HepG2 (cell line): ENCODE results near the gene TAS1R1. TPM values are rescaled to one million over a fixed set of nuclear protein-coding genes. Genes with fewer than 3 reads are reported as not detected.

ENCODE experiments used
- CBX1 ChIP-seq: IDR thresholded peaks from one replicate; pipeline ENCODE4 v1.6.1; 2016; ENCODE audit warnings: antibody characterized with exemption, low read depth
- GFI1 ChIP-seq: sonication (generic); formaldehyde crosslinking; IDR thresholded peaks from 2 replicates; pipeline ENCODE4 v1.5.0; 2020; ENCODE audit warnings: missing genetic modification reagents, mild to moderate bottlenecking, borderline replicate concordance
- HNRNPLL ChIP-seq: fragments of 200-400 bp; formaldehyde crosslinking; IDR thresholded peaks from 2 replicates; pipeline ENCODE4 v1.6.1; 2017; ENCODE audit warnings: mild to moderate bottlenecking, low read depth, low read length; ENCODE audit not compliant: poor library complexity, severe bottlenecking
- KMT2A ChIP-seq: sonication (generic); formaldehyde crosslinking; IDR thresholded peaks from 2 replicates; pipeline ENCODE4 v1.4.0; 2020; ENCODE audit warnings: missing genetic modification reagents
- MYC ChIP-seq: sonication (generic); formaldehyde crosslinking; IDR thresholded peaks from 2 replicates; pipeline ENCODE4 v1.9.0; 2021; ENCODE audit warnings: missing genetic modification reagents, borderline replicate concordance
- PPARG ChIP-seq: conservative IDR thresholded peaks from 2 replicates; pipeline ENCODE4 v1.6.1; 2016; ENCODE audit warnings: missing biosample characterization, missing genetic modification reagents
- REXO4 ChIP-seq: sonication (generic); formaldehyde crosslinking; IDR thresholded peaks from 2 replicates; pipeline ENCODE4 v1.8.0; 2022; ENCODE audit warnings: missing genetic modification reagents, mild to moderate bottlenecking, borderline replicate concordance
- RFXANK ChIP-seq: IDR thresholded peaks from 2 replicates; pipeline ENCODE4 v1.6.1; 2016
- RXRA ChIP-seq: sonication (generic); formaldehyde crosslinking; IDR thresholded peaks from 2 replicates; pipeline ENCODE4 v1.5.1; 2020; ENCODE audit warnings: missing genetic modification reagents
- TMF1 ChIP-seq: sonication (generic); formaldehyde crosslinking; IDR thresholded peaks from 2 replicates; pipeline ENCODE4 v1.8.1; 2022; ENCODE audit warnings: low read depth, missing genetic modification reagents
- ZFP36L1 ChIP-seq: sonication (generic); formaldehyde crosslinking; IDR thresholded peaks from 2 replicates; pipeline ENCODE4 v1.8.0; 2022; ENCODE audit warnings: mild to moderate bottlenecking, missing genetic modification reagents, moderate library complexity
- ZNF24 ChIP-seq: fragments of 450-650 bp; IDR thresholded peaks from 2 replicates; pipeline ENCODE4 v1.6.1; 2017; ENCODE audit warnings: antibody characterized with exemption, mild to moderate bottlenecking
- ZNF296 ChIP-seq: sonication (generic); formaldehyde crosslinking; conservative IDR thresholded peaks from 2 replicates; pipeline ENCODE4 v1.5.0; 2020; ENCODE audit warnings: mild to moderate bottlenecking, missing genetic modification reagents
- ZNF335 ChIP-seq: sonication (generic); formaldehyde crosslinking; IDR thresholded peaks from 2 replicates; pipeline ENCODE4 v1.4.0; 2020; ENCODE audit warnings: missing genetic modification reagents
- ZNF773 ChIP-seq: sonication (generic); formaldehyde crosslinking; IDR thresholded peaks from 2 replicates; pipeline ENCODE4 v1.4.0; 2020; ENCODE audit warnings: missing genetic modification reagents, borderline replicate concordance
- polyA plus RNA-seq, 8 experiments: library from polyadenylated mRNA; depleted of rRNA in 3 of 8; stranded (reverse) in 7 of 8; unstranded in 1 of 8; fragments of >200 nt; fragmentation: Illumina TruSeq in 4 of 8; extraction: Trizol in 4 of 8; gene quantifications; 2 replicates each; pipeline versions ENCODE4 v1.2.1 to v1.2.3, GENCODE V29; 2011 to 2016; ENCODE audit warnings: low read depth in 4 of 8, missing spikeins in 1 of 8, mixed read lengths in 1 of 8; ENCODE audit not compliant: insufficient read depth in 1 of 8
- total RNA-seq, 5 experiments: library from RNA; depleted of rRNA; stranded (reverse); fragments of >200 nt; fragmentation: Illumina TruSeq; extraction: Trizol; gene quantifications; 2 replicates each; pipeline ENCODE4 v1.2.3, GENCODE V29; 2016; ENCODE audit warnings: low read depth in 1 of 5
- TF ChIP-seq, protein P1 (sequence below): sonication (generic); formaldehyde crosslinking; IDR thresholded peaks from 2 replicates; pipeline ENCODE4 v1.4.0; 2020; ENCODE audit warnings: missing genetic modification reagents
- TF ChIP-seq, protein P2 (sequence below): sonication (generic); formaldehyde crosslinking; IDR thresholded peaks from 2 replicates; pipeline ENCODE4 v1.5.0; 2020; ENCODE audit warnings: mild to moderate bottlenecking, missing genetic modification reagents
- TF ChIP-seq, protein P3 (sequence below): IDR thresholded peaks from 2 replicates; pipeline ENCODE4 v1.6.1; 2018; ENCODE audit warnings: missing genetic modification reagents, mild to moderate bottlenecking, missing compliant biosample characterization
- TF ChIP-seq, protein P4 (sequence below): sonication (generic); formaldehyde crosslinking; IDR thresholded peaks from 2 replicates; pipeline ENCODE4 v1.8.1; 2023; ENCODE audit warnings: missing genetic modification reagents, inconsistent platforms, borderline replicate concordance
- TF ChIP-seq, protein P5 (sequence below), 2 experiments: sonication (generic) in 1 of 2; formaldehyde crosslinking in 1 of 2; IDR thresholded peaks; 2 replicates each; pipeline versions ENCODE4 v1.4.0 to v1.6.1; 2016 to 2020; ENCODE audit warnings: borderline replicate concordance in 1 of 2, low read depth in 1 of 2, mild to moderate bottlenecking in 1 of 2, missing genetic modification reagents in 1 of 2

The TAS1R1 gene
- total and polyA plus RNA-seq, 2 of the 13 experiments (the other 11 are each of a cell fraction or from before 2014, with no cell fraction given): 1.4 to 1.6 TPM

DNA sequence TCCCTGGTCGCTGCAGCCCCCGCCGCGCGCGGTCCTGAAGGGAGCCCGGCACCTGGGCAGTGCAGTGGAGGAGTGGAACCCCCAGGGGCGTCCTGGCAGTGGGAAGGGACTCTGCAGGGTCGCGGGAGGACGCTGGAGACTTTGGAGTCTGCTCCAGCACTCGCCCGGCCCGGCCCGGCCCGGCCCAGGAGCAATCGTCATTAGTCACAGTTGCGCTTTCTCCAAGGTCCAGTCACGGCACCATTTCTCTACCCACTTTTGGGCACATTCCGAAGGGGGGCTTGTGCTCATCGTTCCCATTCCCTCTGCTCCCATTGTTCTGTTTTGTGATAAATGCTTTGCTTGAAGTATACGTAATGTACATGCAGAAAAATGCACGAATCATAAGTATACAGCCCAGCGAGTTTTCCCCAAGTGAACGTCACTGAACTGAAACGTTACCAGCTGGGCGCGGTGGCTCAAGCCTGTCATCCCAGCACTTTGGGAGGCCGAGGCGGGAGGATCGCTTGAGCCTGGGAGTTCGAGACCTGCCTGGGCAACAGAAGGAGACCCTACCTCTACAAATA lies 70.6 kb downstream of the TAS1R1 start (continued):
- TF ChIP-seq, protein P1, sequence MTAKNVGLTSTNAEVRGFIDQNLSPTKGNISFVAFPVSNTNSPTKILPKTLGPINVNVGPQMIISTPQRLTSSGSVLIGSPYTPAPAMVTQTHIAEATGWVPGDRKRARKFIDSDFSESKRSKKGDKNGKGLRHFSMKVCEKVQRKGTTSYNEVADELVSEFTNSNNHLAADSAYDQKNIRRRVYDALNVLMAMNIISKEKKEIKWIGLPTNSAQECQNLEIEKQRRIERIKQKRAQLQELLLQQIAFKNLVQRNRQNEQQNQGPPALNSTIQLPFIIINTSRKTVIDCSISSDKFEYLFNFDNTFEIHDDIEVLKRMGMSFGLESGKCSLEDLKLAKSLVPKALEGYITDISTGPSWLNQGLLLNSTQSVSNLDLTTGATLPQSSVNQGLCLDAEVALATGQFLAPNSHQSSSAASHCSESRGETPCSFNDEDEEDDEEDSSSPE (CRISPR knock-in tag): no peak
- TF ChIP-seq, protein P2, sequence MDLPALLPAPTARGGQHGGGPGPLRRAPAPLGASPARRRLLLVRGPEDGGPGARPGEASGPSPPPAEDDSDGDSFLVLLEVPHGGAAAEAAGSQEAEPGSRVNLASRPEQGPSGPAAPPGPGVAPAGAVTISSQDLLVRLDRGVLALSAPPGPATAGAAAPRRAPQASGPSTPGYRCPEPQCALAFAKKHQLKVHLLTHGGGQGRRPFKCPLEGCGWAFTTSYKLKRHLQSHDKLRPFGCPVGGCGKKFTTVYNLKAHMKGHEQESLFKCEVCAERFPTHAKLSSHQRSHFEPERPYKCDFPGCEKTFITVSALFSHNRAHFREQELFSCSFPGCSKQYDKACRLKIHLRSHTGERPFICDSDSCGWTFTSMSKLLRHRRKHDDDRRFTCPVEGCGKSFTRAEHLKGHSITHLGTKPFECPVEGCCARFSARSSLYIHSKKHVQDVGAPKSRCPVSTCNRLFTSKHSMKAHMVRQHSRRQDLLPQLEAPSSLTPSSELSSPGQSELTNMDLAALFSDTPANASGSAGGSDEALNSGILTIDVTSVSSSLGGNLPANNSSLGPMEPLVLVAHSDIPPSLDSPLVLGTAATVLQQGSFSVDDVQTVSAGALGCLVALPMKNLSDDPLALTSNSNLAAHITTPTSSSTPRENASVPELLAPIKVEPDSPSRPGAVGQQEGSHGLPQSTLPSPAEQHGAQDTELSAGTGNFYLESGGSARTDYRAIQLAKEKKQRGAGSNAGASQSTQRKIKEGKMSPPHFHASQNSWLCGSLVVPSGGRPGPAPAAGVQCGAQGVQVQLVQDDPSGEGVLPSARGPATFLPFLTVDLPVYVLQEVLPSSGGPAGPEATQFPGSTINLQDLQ (CRISPR knock-in tag): no peak
- TF ChIP-seq, protein P3, sequence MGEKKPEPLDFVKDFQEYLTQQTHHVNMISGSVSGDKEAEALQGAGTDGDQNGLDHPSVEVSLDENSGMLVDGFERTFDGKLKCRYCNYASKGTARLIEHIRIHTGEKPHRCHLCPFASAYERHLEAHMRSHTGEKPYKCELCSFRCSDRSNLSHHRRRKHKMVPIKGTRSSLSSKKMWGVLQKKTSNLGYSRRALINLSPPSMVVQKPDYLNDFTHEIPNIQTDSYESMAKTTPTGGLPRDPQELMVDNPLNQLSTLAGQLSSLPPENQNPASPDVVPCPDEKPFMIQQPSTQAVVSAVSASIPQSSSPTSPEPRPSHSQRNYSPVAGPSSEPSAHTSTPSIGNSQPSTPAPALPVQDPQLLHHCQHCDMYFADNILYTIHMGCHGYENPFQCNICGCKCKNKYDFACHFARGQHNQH: no peak
- TF ChIP-seq RFXANK (CRISPR knock-in tag) (no peak), TMF1 (CRISPR knock-in tag) (no peak), ZNF335 (CRISPR knock-in tag) (no peak), ZNF24 (no peak), CBX1 (no peak), MYC (no peak), ZNF296 (CRISPR knock-in tag) (no peak), KMT2A (CRISPR knock-in tag) (no peak; the same call in 1 of the 2 replicates), HNRNPLL (peak; percentile 16), RXRA (CRISPR knock-in tag) (no peak), GFI1 (CRISPR knock-in tag) (no peak), REXO4 (CRISPR knock-in tag) (no peak), PPARG (no peak), ZNF773 (CRISPR knock-in tag) (no peak), ZFP36L1 (no peak)
- TF ChIP-seq, protein P4, sequence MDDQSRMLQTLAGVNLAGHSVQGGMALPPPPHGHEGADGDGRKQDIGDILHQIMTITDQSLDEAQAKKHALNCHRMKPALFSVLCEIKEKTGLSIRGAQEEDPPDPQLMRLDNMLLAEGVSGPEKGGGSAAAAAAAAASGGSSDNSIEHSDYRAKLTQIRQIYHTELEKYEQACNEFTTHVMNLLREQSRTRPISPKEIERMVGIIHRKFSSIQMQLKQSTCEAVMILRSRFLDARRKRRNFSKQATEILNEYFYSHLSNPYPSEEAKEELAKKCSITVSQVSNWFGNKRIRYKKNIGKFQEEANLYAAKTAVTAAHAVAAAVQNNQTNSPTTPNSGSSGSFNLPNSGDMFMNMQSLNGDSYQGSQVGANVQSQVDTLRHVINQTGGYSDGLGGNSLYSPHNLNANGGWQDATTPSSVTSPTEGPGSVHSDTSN: no peak
- TF ChIP-seq, protein P5, sequence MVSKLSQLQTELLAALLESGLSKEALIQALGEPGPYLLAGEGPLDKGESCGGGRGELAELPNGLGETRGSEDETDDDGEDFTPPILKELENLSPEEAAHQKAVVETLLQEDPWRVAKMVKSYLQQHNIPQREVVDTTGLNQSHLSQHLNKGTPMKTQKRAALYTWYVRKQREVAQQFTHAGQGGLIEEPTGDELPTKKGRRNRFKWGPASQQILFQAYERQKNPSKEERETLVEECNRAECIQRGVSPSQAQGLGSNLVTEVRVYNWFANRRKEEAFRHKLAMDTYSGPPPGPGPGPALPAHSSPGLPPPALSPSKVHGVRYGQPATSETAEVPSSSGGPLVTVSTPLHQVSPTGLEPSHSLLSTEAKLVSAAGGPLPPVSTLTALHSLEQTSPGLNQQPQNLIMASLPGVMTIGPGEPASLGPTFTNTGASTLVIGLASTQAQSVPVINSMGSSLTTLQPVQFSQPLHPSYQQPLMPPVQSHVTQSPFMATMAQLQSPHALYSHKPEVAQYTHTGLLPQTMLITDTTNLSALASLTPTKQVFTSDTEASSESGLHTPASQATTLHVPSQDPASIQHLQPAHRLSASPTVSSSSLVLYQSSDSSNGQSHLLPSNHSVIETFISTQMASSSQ (IDR thresholded peaks at IDR 0.05; ENCODE audit: low read depth): no peak
- TF ChIP-seq, protein P5 (CRISPR knock-in tag; IDR thresholded peaks at IDR 0.05; ENCODE audit: borderline replicate concordance): no peak
